Stomach (tissue), 9 donors: ENCODE results near the gene MMS22L. TPM values are rescaled to one million over a fixed set of nuclear protein-coding genes. Genes with fewer than 3 reads are reported as not detected.
A peak's percentile ranks its signal among the peaks of the same experiment; 100 is the strongest.

Experiments used
- DNase-seq, 2 donors: peaks; one replicate each; pipeline versions ENCODE4 v3.0.0 to v3.0.0-alpha.2; 2013 to 2019
- H3K27ac ChIP-seq, 5 donors: fragments of 200-600 bp in 4 of 5; sonication (generic) in 4 of 5; one replicate each; pipeline ENCODE4 v1.5.1; 2013 to 2019; ENCODE audit warnings: mild to moderate bottlenecking in 1 of 5, moderate library complexity in 1 of 5
- H3K27me3 ChIP-seq, 3 donors: fragments of 200-600 bp; sonication (generic); one replicate each; pipeline ENCODE4 v1.5.1; 2017 to 2019; ENCODE audit warnings: mixed run types in 1 of 3
- H3K36me3 ChIP-seq, 4 donors: fragments of 200-600 bp; sonication (generic); 1 replicate in 3 of 4; 2 replicates in 1 of 4; pipeline ENCODE4 v1.5.1; 2016 to 2019
- H3K4me1 ChIP-seq, 4 donors: fragments of 200-600 bp; sonication (generic); one replicate each; pipeline ENCODE4 v1.5.1; 2016 to 2019
- H3K4me3 ChIP-seq, 4 donors: fragments of 200-600 bp; sonication (generic) in 3 of 4; one replicate each; pipeline ENCODE4 v1.5.1; 2016 to 2019; ENCODE audit warnings: mild to moderate bottlenecking in 1 of 4
- H3K9me3 ChIP-seq, 4 donors: fragments of 200-600 bp; sonication (generic); one replicate each; pipeline ENCODE4 v1.5.1; 2016 to 2019
- EP300 ChIP-seq: sonication (generic); formaldehyde crosslinking; IDR thresholded peaks from one replicate; pipeline ENCODE4 v1.6.1; 2017; ENCODE audit warnings: antibody characterized with exemption
- POLR2A ChIP-seq, 4 donors: fragments of 450-650 bp; IDR thresholded peaks; one replicate each; pipeline ENCODE4 v1.6.1; 2016; ENCODE audit warnings: antibody characterized with exemption in 4 of 4, control low read depth in 2 of 4, mild to moderate bottlenecking in 1 of 4, moderate library complexity in 1 of 4
- POLR2AphosphoS5 ChIP-seq, 3 donors: sonication (generic); formaldehyde crosslinking; IDR thresholded peaks; one replicate each; pipeline ENCODE4 v1.6.1; 2016; ENCODE audit warnings: antibody characterized with exemption in 3 of 3
- WGBS, 5 donors: extraction: QIAGEN DNeasy Blood & Tissue Kit in 3 of 5; methylation state at CpG; one replicate each; pipeline versions ENCODE4 v1.1.5 to v1.1.7; 2013 to 2018; 5-methylcytosine and 5-hydroxymethylcytosine counted together
- intact Hi-C: fragments of 100-400 bp; cut with DNase I; formaldehyde crosslinking; loops from one replicate; pipeline ENCODE4 v1.15.1; 2023; ENCODE audit warnings: low total_unique reads
- polyA plus RNA-seq, 3 donors: library from polyadenylated mRNA; stranded (reverse); fragments of 200-250 nt; gene quantifications; one replicate each; pipeline ENCODE4 v1.2.3, GENCODE V29; 2013
- total RNA-seq, 5 donors: library from RNA; depleted of rRNA; stranded (reverse); fragments of >200 nt; gene quantifications; one replicate each; pipeline versions ENCODE4 v1.1.0 to v1.2.3, GENCODE V29; 2014 to 2016
- TF ChIP-seq, protein P1 (sequence below), 7 experiments: fragments of 450-650 bp in 4 of 7; fragments of 200-600 bp in 3 of 7; sonication (generic) in 3 of 7; IDR thresholded peaks; one replicate each; pipeline ENCODE4 v1.5.1; 2016 to 2019; ENCODE audit warnings: antibody characterized with exemption in 7 of 7, control low read depth in 2 of 7, mild to moderate bottlenecking in 1 of 7
- donor health status: healthy with polysubstance abuse.
- donor health status: Bipolar disorder and iron deficiency.
- donor health status: healthy.

MMS22L gene
- total and polyA plus RNA-seq, 8 donors: 0.81 to 27.7 (median 3.6) TPM

DNA sequence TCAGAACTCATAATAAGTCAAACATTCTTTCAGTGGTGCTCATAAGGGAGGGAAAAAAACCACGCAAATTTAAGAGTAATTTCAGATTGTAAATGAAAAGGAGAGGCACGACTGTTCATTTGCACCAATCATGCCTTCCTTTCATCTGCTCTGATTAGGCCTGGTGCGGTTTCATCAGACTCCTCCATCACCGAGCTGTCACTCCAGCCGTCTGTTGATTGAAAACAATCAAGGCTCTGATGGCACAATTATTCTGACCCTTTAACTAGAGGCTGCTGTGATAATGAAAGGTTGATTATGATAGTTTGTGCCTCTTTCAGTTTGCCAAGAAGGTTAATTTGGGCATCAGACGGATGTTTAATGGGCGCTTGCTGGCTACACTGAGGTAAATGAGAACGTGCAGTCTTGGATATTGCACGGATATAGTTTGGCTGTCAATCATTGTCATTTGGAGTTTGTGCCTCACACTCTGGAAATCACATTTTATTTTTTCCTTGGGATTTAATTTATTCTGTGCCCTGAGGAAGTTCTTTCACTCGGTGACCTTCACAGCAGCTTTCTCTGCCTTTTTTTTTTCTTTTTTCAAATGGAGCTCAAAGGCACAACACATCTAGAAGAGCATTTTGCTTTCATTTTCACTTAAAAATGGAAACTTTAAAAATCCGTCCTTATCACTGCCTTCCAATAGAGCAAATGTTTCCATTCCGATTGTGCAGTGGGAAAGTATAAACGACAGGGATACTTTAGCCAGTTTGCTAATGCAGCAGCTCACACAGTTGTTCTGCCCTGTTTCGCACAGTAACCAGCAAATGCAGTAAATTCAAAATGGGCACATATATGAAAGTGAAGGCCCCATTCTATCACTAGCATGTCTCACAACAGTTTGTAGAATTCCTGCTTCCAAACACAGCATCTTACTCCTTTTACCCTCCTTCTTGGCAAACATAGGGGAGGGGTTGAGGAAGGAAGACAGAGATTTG is 185.7 kb downstream of the MMS22L start:
- DNase-seq: peak in 1 of 2 donors; percentile 7
- H3K36me3 ChIP-seq: no peaks in the 10 kb centered on the region
- no peaks in the 10 kb centered on the region for H3K9me3 ChIP-seq
- 59 to 71% (median 63%) methylated on average over 14 of the region's 14 CpGs for WGBS, 5 donors
- intact Hi-C loops: no loop called here
- H3K4me3 ChIP-seq: no peak overlapping the region
- no peaks in the 10 kb centered on the region for H3K4me1 ChIP-seq
- no peak overlapping the region for H3K27ac ChIP-seq
- no peaks in the 10 kb centered on the region for H3K27me3 ChIP-seq
- TF ChIP-seq, protein P1, sequence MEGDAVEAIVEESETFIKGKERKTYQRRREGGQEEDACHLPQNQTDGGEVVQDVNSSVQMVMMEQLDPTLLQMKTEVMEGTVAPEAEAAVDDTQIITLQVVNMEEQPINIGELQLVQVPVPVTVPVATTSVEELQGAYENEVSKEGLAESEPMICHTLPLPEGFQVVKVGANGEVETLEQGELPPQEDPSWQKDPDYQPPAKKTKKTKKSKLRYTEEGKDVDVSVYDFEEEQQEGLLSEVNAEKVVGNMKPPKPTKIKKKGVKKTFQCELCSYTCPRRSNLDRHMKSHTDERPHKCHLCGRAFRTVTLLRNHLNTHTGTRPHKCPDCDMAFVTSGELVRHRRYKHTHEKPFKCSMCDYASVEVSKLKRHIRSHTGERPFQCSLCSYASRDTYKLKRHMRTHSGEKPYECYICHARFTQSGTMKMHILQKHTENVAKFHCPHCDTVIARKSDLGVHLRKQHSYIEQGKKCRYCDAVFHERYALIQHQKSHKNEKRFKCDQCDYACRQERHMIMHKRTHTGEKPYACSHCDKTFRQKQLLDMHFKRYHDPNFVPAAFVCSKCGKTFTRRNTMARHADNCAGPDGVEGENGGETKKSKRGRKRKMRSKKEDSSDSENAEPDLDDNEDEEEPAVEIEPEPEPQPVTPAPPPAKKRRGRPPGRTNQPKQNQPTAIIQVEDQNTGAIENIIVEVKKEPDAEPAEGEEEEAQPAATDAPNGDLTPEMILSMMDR (IDR thresholded peaks at IDR 0.05): no peak
- TF ChIP-seq POLR2AphosphoS5 (IDR thresholded peaks at IDR 0.05) (no peak), POLR2A (IDR thresholded peaks at IDR 0.05) (no peak), EP300 (no peak)

DNA sequence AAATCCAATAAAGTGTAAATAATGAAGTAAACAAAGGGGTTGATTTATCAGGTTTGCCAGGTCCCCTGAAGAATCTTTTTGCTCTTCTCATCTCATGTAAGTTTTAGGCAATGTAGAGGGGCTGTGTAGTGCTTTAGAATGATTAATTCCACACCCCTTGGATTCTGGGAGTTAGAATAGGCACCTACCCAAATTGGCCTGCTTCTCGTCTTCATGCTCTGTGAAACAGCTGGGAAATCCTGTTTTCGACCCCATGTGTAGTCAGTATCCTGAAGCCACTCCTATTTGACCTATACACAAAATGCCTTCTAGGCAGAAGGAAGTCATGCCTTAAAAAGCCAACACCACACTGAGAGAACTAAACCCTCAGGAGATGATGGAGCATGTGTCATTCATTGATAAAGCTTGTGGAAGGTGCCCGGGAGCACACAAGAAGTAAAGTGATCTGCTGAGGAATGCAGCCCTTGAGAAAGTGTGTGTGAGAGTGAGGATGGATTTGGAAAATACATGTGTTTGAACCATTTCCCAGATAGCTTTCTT is 187.6 kb downstream of the MMS22L start:
- DNase-seq: peak in 1 of 2 donors; percentile 56
- intact Hi-C loops: no loop called here
- H3K9me3 ChIP-seq: no peaks in the 10 kb centered on the region
- TF ChIP-seq EP300: no peak
- TF ChIP-seq POLR2AphosphoS5 (IDR thresholded peaks at IDR 0.05): no peak
- TF ChIP-seq, protein P1 (IDR thresholded peaks at IDR 0.05): no peak
- no peak for TF ChIP-seq POLR2A (IDR thresholded peaks at IDR 0.05)
- no peak overlapping the region for H3K27ac ChIP-seq
- H3K27me3 ChIP-seq: no peaks in the 10 kb centered on the region
- H3K36me3 ChIP-seq: no peaks in the 10 kb centered on the region
- WGBS, 5 donors: 51 to 58% (median 56%) methylated on average over 3 of the region's 3 CpGs
- no peak overlapping the region for H3K4me3 ChIP-seq
- no peaks in the 10 kb centered on the region for H3K4me1 ChIP-seq

DNA sequence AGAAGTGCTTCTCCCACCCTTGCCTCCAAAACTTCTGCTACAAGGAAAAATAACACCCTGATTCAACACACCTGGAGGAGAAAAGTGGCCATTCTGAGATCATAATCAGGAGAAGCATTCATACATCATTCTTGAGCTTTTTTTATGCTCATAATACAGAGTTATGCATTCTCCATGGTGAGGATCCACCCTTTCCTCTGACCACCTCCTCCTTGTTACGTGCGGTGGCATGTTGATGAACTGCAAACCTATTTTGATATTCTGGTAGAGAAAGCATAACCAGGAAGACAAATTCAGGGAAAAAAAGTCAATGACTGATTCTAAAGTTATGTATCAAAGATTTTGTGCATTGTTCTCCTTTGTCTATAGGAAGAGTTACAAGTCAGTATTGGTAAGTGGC is 188.6 kb downstream of the MMS22L start:
- WGBS, 5 donors: 96 to 100% (median 98%) methylated on average over 2 of the region's 2 CpGs
- TF ChIP-seq, protein P1 (IDR thresholded peaks at IDR 0.05): no peak
- no peak for TF ChIP-seq POLR2AphosphoS5 (IDR thresholded peaks at IDR 0.05)
- TF ChIP-seq POLR2A (IDR thresholded peaks at IDR 0.05): no peak
- TF ChIP-seq EP300: no peak
- Histone ChIP-seq H3K4me3 (no peak overlapping the region), H3K9me3 (no peaks in the 10 kb centered on the region), H3K27ac (no peak overlapping the region), H3K27me3 (no peaks in the 10 kb centered on the region), H3K4me1 (no peaks in the 10 kb centered on the region), H3K36me3 (no peaks in the 10 kb centered on the region)
- intact Hi-C loops: no loop called here
- no peak for DNase-seq

DNA sequence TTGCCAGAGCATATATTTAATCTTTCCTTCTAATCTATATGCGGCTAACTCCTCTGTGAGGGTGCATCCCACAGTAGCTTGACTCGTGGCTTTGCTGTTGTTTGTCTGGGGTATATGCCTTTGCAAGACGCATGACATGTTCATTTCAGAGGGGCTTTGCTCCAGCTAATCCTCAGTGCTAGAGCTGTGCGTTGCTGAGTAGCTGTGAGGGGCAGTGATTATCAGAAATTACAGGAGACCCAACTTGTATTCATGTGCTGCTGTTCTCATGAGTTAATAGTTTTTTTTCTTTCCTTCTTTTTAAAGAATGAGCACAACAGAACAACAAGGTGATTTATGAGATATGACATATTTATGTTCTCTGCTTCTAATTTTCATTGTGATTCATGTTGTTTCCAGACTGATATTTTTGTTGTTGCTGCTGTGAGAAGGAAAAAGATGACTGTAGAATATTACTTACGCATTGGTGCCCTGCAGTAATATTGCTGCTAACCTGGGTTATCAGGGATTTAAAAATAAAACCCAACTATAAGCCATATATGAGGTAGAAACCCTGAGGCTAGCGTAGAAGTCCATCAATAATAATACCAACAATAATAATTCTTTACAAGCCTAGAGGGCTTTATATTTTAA is 190.2 kb downstream of the MMS22L start:
- Histone ChIP-seq H3K36me3 (no peaks in the 10 kb centered on the region), H3K4me1 (no peaks in the 10 kb centered on the region), H3K27ac (no peak overlapping the region), H3K9me3 (no peaks in the 10 kb centered on the region), H3K4me3 (no peak overlapping the region), H3K27me3 (no peaks in the 10 kb centered on the region)
- 76 to 84% (median 81%) methylated on average over 6 of the region's 6 CpGs for WGBS, 5 donors
- no peak for DNase-seq
- TF ChIP-seq POLR2A (IDR thresholded peaks at IDR 0.05) (no peak), EP300 (no peak), POLR2AphosphoS5 (IDR thresholded peaks at IDR 0.05) (no peak)
- TF ChIP-seq, protein P1 (IDR thresholded peaks at IDR 0.05): no peak
- intact Hi-C loops: no loop called here
